Measurements from ENCODE around the gene SLX4IP. TPM values are rescaled to one million over a fixed set of nuclear protein-coding genes. Genes with fewer than 3 reads are reported as not detected.

The SLX4IP gene
- total and polyA plus RNA-seq, 2 of the 13 experiments (the other 11 are each of a cell fraction or from before 2014, with no cell fraction given): 3.6 to 7.3 TPM

GRCh38 chr20:10674684-10675449 is 239.8 kb downstream of the SLX4IP start (continued):
- no peak for TF ChIP-seq ZNF7 (CRISPR knock-in tag; IDR thresholded peaks at IDR 0.05)
- TF ChIP-seq CCAR2 (optimal IDR thresholded peaks at IDR 0.05; ENCODE audit: low read depth, low read length): no peak
- TF ChIP-seq PHB2 (IDR thresholded peaks at IDR 0.05; ENCODE audit: partially characterized antibody): no peak
- TF ChIP-seq ZFY (CRISPR knock-in tag; IDR thresholded peaks at IDR 0.05): peak; percentile 55; the same call in 1 of the 2 replicates
- TF ChIP-seq RXRB (CRISPR knock-in tag; IDR thresholded peaks at IDR 0.05; ENCODE audit: borderline replicate concordance): no peak
- TF ChIP-seq ZNF564 (CRISPR knock-in tag; IDR thresholded peaks at IDR 0.05): no peak
- no peak for TF ChIP-seq ZNF430 (CRISPR knock-in tag; IDR thresholded peaks at IDR 0.05)
- peak; percentile 47; the same call in 1 of the 2 replicates for TF ChIP-seq ZNF784 (CRISPR knock-in tag; IDR thresholded peaks at IDR 0.05; ENCODE audit: borderline replicate concordance)
- no peak for TF ChIP-seq SRSF9 (IDR thresholded peaks at IDR 0.05; ENCODE audit: borderline replicate concordance, insufficient read depth, low read depth, low read length, poor library complexity, severe bottlenecking)
- TF ChIP-seq HES4 (CRISPR knock-in tag; IDR thresholded peaks at IDR 0.05; ENCODE audit: borderline replicate concordance): no peak
- TF ChIP-seq ZNF777 (CRISPR knock-in tag; IDR thresholded peaks at IDR 0.05): peak; percentile 84
- TF ChIP-seq DNMT3B (CRISPR knock-in tag; conservative IDR thresholded peaks at IDR 0.05): no peak; the same call in 1 of the 2 replicates
- TF ChIP-seq THAP9 (CRISPR knock-in tag; IDR thresholded peaks at IDR 0.05; ENCODE audit: borderline replicate concordance): peak; percentile 39; the same call in 1 of the 2 replicates
- peak; percentile 6; the same call in 1 of the 2 replicates for TF ChIP-seq TGIF2 (CRISPR knock-in tag; IDR thresholded peaks at IDR 0.05)
- TF ChIP-seq MXI1 (IDR thresholded peaks at IDR 0.05; ENCODE audit: borderline replicate concordance, low read depth, low read length): peak; percentile 56; the same call in 1 of the 3 replicates
- peak; percentile 72 for TF ChIP-seq GATAD1 (CRISPR knock-in tag; IDR thresholded peaks at IDR 0.05)
- no peak for TF ChIP-seq RFX3 (CRISPR knock-in tag; IDR thresholded peaks at IDR 0.05)
- TF ChIP-seq ZNF75D (CRISPR knock-in tag; IDR thresholded peaks at IDR 0.05; ENCODE audit: borderline replicate concordance): no peak
- TF ChIP-seq ZNF484 (CRISPR knock-in tag; IDR thresholded peaks at IDR 0.05; ENCODE audit: borderline replicate concordance, low read depth): 0 out of 2 replicates have a peak, but pooled peaks have one; percentile 10
- no peak for TF ChIP-seq ZNF276 (CRISPR knock-in tag; IDR thresholded peaks at IDR 0.05; ENCODE audit: low read depth)
- TF ChIP-seq MBNL3 (CRISPR knock-in tag; conservative IDR thresholded peaks at IDR 0.05): no peak
- TF ChIP-seq ZFYVE20 (CRISPR knock-in tag; IDR thresholded peaks at IDR 0.05; ENCODE audit: borderline replicate concordance, low read depth): no peak
- peak; percentile 67; the same call in 1 of the 2 replicates for TF ChIP-seq MTA1 (CRISPR knock-in tag; IDR thresholded peaks at IDR 0.05; ENCODE audit: borderline replicate concordance)
- TF ChIP-seq TCF7 (IDR thresholded peaks at IDR 0.05; ENCODE audit: low read depth): no peak
- 0 out of 2 replicates have a peak, but pooled peaks have one; percentile 48 for TF ChIP-seq TSC22D2 (CRISPR knock-in tag; IDR thresholded peaks at IDR 0.05; ENCODE audit: borderline replicate concordance)
